CD8-positive, alpha-beta memory T cell (primary cell): ENCODE measurements around the gene CIT. TPM values are rescaled to one million over a fixed set of nuclear protein-coding genes. Genes with fewer than 3 reads are reported as not detected.

Source experiments
- CTCF ChIA-PET: fragments of 350-600 bp; sonication (Branson Sonifier 250); formaldehyde crosslinking; loops from one replicate; lab custom pipeline; 2021; ENCODE audit warnings: antibody characterized with exemption; lab: Charles Lee
- POLR2A ChIA-PET: fragments of 350-600 bp; sonication (Branson Sonifier 250); formaldehyde crosslinking; loops from one replicate; lab custom pipeline; 2021; ENCODE audit warnings: antibody characterized with exemption; lab: Charles Lee
- DNase-seq, 5 donors: peaks; one replicate each; pipeline versions ENCODE4 v3.0.0 to v3.0.0-alpha.2; 2020 to 2022; ENCODE audit warnings: mixed read lengths in 1 of 5
- H3K27ac ChIP-seq: one replicate; pipeline ENCODE4 v1.7.0; 2013; ENCODE audit warnings: low read depth, mild to moderate bottlenecking, low read length, moderate library complexity
- H3K27me3 ChIP-seq: 2 replicates; pipeline ENCODE4 v1.7.0; 2013; ENCODE audit warnings: low read length, mild to moderate bottlenecking; ENCODE audit not compliant: insufficient read depth, poor library complexity, severe bottlenecking
- H3K36me3 ChIP-seq: 2 replicates; pipeline ENCODE4 v1.7.0; 2013; ENCODE audit warnings: mild to moderate bottlenecking, low read length, moderate library complexity; ENCODE audit not compliant: insufficient read depth
- H3K4me1 ChIP-seq: 2 replicates; pipeline ENCODE4 v1.7.0; 2013; ENCODE audit warnings: mild to moderate bottlenecking, low read length, moderate library complexity; ENCODE audit not compliant: insufficient read depth
- H3K4me3 ChIP-seq: 2 replicates; pipeline ENCODE4 v1.7.0; 2013; ENCODE audit warnings: mild to moderate bottlenecking, low read length
- H3K9me3 ChIP-seq: 2 replicates; pipeline ENCODE4 v1.7.0; 2013; ENCODE audit warnings: mild to moderate bottlenecking, low read length
- H3K27ac Mint-ChIP-seq, 8 donors: one replicate each; pipeline ENCODE4 v1.8.0; 2020 to 2021; ENCODE audit warnings: mixed read lengths in 8 of 8, mild to moderate bottlenecking in 6 of 8, inconsistent platforms in 3 of 8, moderate library complexity in 3 of 8
- H3K27me3 Mint-ChIP-seq, 2 donors: one replicate each; pipeline ENCODE4 v1.8.0; 2020 to 2021; ENCODE audit warnings: mixed read lengths in 2 of 2, mild to moderate bottlenecking in 1 of 2, moderate library complexity in 1 of 2
- H3K36me3 Mint-ChIP-seq, 3 donors: one replicate each; pipeline ENCODE4 v1.8.0; 2020 to 2021; ENCODE audit warnings: mixed read lengths in 3 of 3, inconsistent platforms in 1 of 3, mild to moderate bottlenecking in 1 of 3
- H3K4me1 Mint-ChIP-seq, 3 donors: one replicate each; pipeline ENCODE4 v1.8.0; 2020 to 2021; ENCODE audit warnings: mixed read lengths in 3 of 3, inconsistent platforms in 1 of 3, mild to moderate bottlenecking in 1 of 3
- H3K4me3 Mint-ChIP-seq, 7 donors: one replicate each; pipeline ENCODE4 v1.8.0; 2020 to 2021; ENCODE audit warnings: mixed read lengths in 7 of 7, mild to moderate bottlenecking in 6 of 7, moderate library complexity in 4 of 7, inconsistent platforms in 2 of 7
- H3K9me3 Mint-ChIP-seq, 5 donors: one replicate each; pipeline ENCODE4 v1.8.0; 2020 to 2022; ENCODE audit warnings: mixed read lengths in 5 of 5, mild to moderate bottlenecking in 3 of 5, moderate library complexity in 2 of 5, inconsistent platforms in 1 of 5
- polyA plus RNA-seq: library from polyadenylated mRNA; unstranded; fragments of 300-500 nt; fragmentation: Illumina TruSeq; gene quantifications from one replicate; pipeline ENCODE4 v1.2.3, GENCODE V29; 2021
- total RNA-seq, 2 experiments: library from RNA; stranded (reverse); gene quantifications; one replicate each; pipeline ENCODE4 v1.2.3, GENCODE V29; 2021

Gene CIT
- total RNA-seq (10 to 100 TPM; 17.6 to 19.3 TPM), polyA plus RNA-seq (0.61 TPM)

- H3K4me3 ChIP-seq, result peak within 1 kb of the TSS; percentile 85
- H3K27ac ChIP-seq, result peak within 1 kb of the TSS; percentile 49
- no peaks in the 10 kb centered on the region for H3K9me3 ChIP-seq
- Mint-ChIP-seq H3K4me3 (peak within 1 kb of the TSS; percentile 83 to 96 (median 88)), H3K27me3 (peaks cover 0 to 3% of the 10 kb centered on the region in 2 donors), H3K9me3 (no peaks in the 10 kb centered on the region), H3K36me3 (peaks cover 0 to 2% (median 0%) of the 10 kb centered on the region in 3 donors), H3K27ac (peak within 1 kb of the TSS; percentile 0 to 84 (median 58)), H3K4me1 (peaks cover 7 to 21% (median 16%) of the 10 kb centered on the region in 3 donors)
- H3K27me3 ChIP-seq, result no peaks in the 10 kb centered on the region
- H3K4me1 ChIP-seq, result peaks cover 5% of the 10 kb centered on the region
- POLR2A ChIA-PET, result no interaction called here
- CTCF ChIA-PET, result interaction anchor here (1.0 kb wide), 1 partner anchor 19 kb away, joined by 3 read pairs; no protein-coding TSS in a partner anchor
- no peaks in the 10 kb centered on the region for H3K36me3 ChIP-seq
- DNase-seq, result peak; percentile 79 to 88 (median 81)
Observed at GRCh38 chr12:119876761-119877638, at the start of gene CIT. CIT (minus strand) TSS chr12:119877320; CDS start chr12:119876168, 1,152 bp downstream.

GRCh38 chr12:119925269-119925668 lies 48.1 kb upstream of the CIT start:
- Mint-ChIP-seq H3K27ac (peak overlapping the region in 1 of 8 donors; percentile 1), H3K27me3 (peaks cover 6 to 8% of the 10 kb centered on the region in 2 donors), H3K36me3 (no peaks in the 10 kb centered on the region), H3K4me1 (no peaks in the 10 kb centered on the region), H3K4me3 (no peak overlapping the region), H3K9me3 (no peaks in the 10 kb centered on the region)
- Histone ChIP-seq H3K4me3 (no peak overlapping the region), H3K27ac (no peak overlapping the region), H3K4me1 (no peaks in the 10 kb centered on the region), H3K27me3 (no peaks in the 10 kb centered on the region), H3K9me3 (no peaks in the 10 kb centered on the region), H3K36me3 (no peaks in the 10 kb centered on the region)
- POLR2A ChIA-PET, result no interaction called here
- CTCF ChIA-PET, result no interaction called here
- DNase-seq, result no peak

GRCh38 chr12:119920064-119920463 lies 42.9 kb upstream of the CIT start:
- H3K27ac Mint-ChIP-seq, result no peak overlapping the region

GRCh38 chr12:119915894-119916510 lies 38.9 kb upstream of the CIT start:
- H3K27ac ChIP-seq, result no peak overlapping the region
- DNase-seq, result no peak

More at GRCh38 chr12:119920064-119920463, 42.9 kb upstream of the CIT start:
- no peaks in the 10 kb centered on the region for H3K27me3 ChIP-seq
- no peaks in the 10 kb centered on the region for H3K4me1 ChIP-seq
- no peaks in the 10 kb centered on the region for H3K4me1 Mint-ChIP-seq
- CTCF ChIA-PET, result no interaction called here
- no peak for DNase-seq
- no peaks in the 10 kb centered on the region for H3K36me3 Mint-ChIP-seq
- no peak overlapping the region for H3K4me3 ChIP-seq
- H3K9me3 Mint-ChIP-seq, result no peaks in the 10 kb centered on the region
- H3K9me3 ChIP-seq, result no peaks in the 10 kb centered on the region
- H3K27ac ChIP-seq, result no peak overlapping the region
- no peak overlapping the region for H3K4me3 Mint-ChIP-seq
- H3K27me3 Mint-ChIP-seq, result peaks cover 6 to 17% of the 10 kb centered on the region in 2 donors
- POLR2A ChIA-PET, result no interaction called here
- H3K36me3 ChIP-seq, result no peaks in the 10 kb centered on the region

GRCh38 chr12:119914666-119915065 lies 37.5 kb upstream of the CIT start:
- Histone ChIP-seq H3K36me3 (no peaks in the 10 kb centered on the region), H3K9me3 (no peaks in the 10 kb centered on the region), H3K27ac (no peak overlapping the region), H3K4me1 (no peaks in the 10 kb centered on the region), H3K27me3 (no peaks in the 10 kb centered on the region), H3K4me3 (no peak overlapping the region)
- no peak overlapping the region for H3K4me3 Mint-ChIP-seq
- no peaks in the 10 kb centered on the region for H3K4me1 Mint-ChIP-seq
- POLR2A ChIA-PET, result no interaction called here
- no peak for DNase-seq
- peaks cover 4 to 14% of the 10 kb centered on the region in 2 donors for H3K27me3 Mint-ChIP-seq
- CTCF ChIA-PET, result no interaction called here
- H3K27ac Mint-ChIP-seq, result no peak overlapping the region
- no peaks in the 10 kb centered on the region for H3K36me3 Mint-ChIP-seq
- no peaks in the 10 kb centered on the region for H3K9me3 Mint-ChIP-seq

More at GRCh38 chr12:119915894-119916510, 38.9 kb upstream of the CIT start:
- no peaks in the 10 kb centered on the region for H3K9me3 Mint-ChIP-seq
- H3K36me3 Mint-ChIP-seq, result no peaks in the 10 kb centered on the region
- no peak overlapping the region for H3K4me3 Mint-ChIP-seq
- no peaks in the 10 kb centered on the region for H3K4me1 Mint-ChIP-seq
- Histone ChIP-seq H3K36me3 (no peaks in the 10 kb centered on the region), H3K9me3 (no peaks in the 10 kb centered on the region), H3K4me3 (no peak overlapping the region), H3K4me1 (no peaks in the 10 kb centered on the region), H3K27me3 (no peaks in the 10 kb centered on the region)
- H3K27ac Mint-ChIP-seq, result no peak overlapping the region
- ChIA-PET POLR2A (no interaction called here), CTCF (interaction anchor here (0.9 to 1.6 kb wide), 2 partner anchors 14 to 19 kb away, joined by 3 read pairs; no protein-coding TSS in a partner anchor)
- H3K27me3 Mint-ChIP-seq, result peaks cover 4 to 15% of the 10 kb centered on the region in 2 donors

GRCh38 chr12:119913536-119914330 lies 36.6 kb upstream of the CIT start:
- no peak overlapping the region for H3K4me3 ChIP-seq
- H3K27ac Mint-ChIP-seq, result no peak overlapping the region
- H3K4me1 Mint-ChIP-seq, result no peaks in the 10 kb centered on the region
- H3K4me1 ChIP-seq, result no peaks in the 10 kb centered on the region
- ChIA-PET CTCF (no interaction called here), POLR2A (no interaction called here)
- no peaks in the 10 kb centered on the region for H3K9me3 ChIP-seq
- H3K36me3 ChIP-seq, result no peaks in the 10 kb centered on the region
- no peaks in the 10 kb centered on the region for H3K27me3 ChIP-seq
- H3K27me3 Mint-ChIP-seq, result peaks cover 4 to 14% of the 10 kb centered on the region in 2 donors
- no peaks in the 10 kb centered on the region for H3K9me3 Mint-ChIP-seq
- no peak for DNase-seq
- no peak overlapping the region for H3K4me3 Mint-ChIP-seq
- H3K27ac ChIP-seq, result no peak overlapping the region
- no peaks in the 10 kb centered on the region for H3K36me3 Mint-ChIP-seq

GRCh38 chr12:119911182-119911581 lies 34.1 kb upstream of the CIT start:
- no peaks in the 10 kb centered on the region for H3K36me3 Mint-ChIP-seq
- no peaks in the 10 kb centered on the region for H3K9me3 ChIP-seq
- DNase-seq, result no peak
- no peaks in the 10 kb centered on the region for H3K36me3 ChIP-seq
- H3K27ac Mint-ChIP-seq, result no peak overlapping the region
- H3K4me3 ChIP-seq, result no peak overlapping the region
- no peaks in the 10 kb centered on the region for H3K4me1 Mint-ChIP-seq
- no peaks in the 10 kb centered on the region for H3K4me1 ChIP-seq
- H3K27me3 Mint-ChIP-seq, result peaks cover 4 to 8% of the 10 kb centered on the region in 2 donors
- H3K27me3 ChIP-seq, result no peaks in the 10 kb centered on the region
- no peak overlapping the region for H3K4me3 Mint-ChIP-seq
- ChIA-PET CTCF (no interaction called here), POLR2A (no interaction called here)
- H3K9me3 Mint-ChIP-seq, result no peaks in the 10 kb centered on the region
- H3K27ac ChIP-seq, result no peak overlapping the region
